Fibroblast of skin of scalp (primary cell): ENCODE data around the gene SMIM20.
A peak's percentile ranks its signal among the peaks of the same experiment; 100 is the strongest.

ENCODE experiments used
- DNase-seq: peaks from one replicate; pipeline ENCODE4 v3.0.0-alpha.2; 2013

SMIM20 gene

DNA sequence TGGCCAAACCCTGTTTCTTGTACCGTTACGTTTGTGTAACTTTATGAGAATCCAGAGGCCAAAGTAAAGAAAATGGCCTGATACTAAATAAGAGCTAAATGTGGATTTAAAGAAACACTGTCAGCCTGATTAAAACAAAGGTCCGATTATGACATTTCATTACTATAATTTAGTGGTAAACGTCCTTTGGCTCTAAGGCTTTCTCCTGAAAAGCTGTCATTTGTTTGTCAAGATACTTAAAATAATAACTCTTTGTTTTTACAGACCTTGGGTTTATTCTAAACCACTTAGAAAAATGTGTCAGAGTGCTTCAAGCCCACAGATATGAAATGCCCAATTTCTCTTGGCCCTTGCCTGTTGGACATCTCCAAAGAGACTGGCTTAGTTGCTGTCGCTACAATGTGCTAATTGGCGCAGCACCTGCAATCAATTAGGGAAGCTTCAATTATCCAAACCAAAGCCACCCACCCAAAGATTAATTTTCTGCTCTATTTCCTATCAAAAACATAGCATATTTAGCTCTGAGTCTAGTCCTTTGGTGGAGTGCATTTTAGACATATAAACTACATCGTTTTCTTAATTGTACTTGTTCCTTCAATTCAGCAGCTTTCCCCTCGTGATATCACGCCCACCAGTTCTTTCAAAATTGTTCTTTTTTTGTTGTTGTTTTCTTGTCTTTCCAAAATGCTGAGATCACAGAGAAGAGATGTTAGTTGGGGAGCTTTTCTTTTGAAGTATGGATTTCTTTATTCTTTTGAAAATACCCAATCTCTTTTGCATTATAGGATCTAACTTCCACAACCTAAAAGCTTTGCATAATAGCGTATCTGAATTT, 13.6 kb downstream of the SMIM20 start:
- no peak for DNase-seq

DNA sequence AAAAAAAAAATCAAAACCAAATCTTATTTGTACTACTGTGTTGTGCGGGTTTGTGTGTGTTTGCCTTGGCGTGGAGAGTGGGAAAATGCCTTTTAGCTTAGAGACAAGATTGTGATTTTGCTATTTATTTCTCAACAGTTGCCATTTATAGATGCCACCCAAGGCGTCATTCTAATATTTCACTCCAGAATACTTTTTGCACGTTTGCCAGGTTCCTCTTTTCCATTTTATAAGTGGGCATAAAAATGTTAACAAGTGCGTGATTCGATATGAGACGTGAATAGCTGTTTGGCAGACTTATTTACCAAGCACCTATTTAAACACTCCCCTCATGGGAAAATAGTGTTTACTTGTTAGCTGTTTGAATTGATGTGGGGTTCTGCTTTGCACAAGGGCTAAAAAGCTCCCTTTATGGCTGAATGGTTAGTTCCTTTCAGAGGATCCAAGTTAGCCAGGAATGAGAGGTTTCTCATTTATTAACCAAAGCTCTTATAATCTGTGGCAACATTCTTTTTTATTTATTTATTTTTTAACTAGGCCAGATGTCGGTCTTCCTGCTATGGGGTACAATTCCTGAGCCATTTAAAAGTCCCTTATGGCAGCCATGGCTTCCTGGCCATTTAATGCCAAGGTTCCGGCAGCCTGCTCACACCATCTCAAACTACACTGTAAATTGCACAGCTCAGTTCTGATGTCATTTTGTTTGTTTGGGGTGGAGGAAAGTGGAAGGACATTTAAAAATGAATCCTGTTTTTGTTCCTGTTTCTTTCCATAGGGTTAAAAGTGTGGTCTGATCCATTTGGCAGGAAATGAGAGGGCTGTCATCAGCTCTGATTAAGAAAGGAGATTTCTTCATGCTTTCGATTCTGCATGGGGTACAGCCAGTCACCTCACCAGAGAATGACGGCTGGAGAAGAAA, 14.6 kb downstream of the SMIM20 start:
- DNase-seq, result peak; percentile 64

DNA sequence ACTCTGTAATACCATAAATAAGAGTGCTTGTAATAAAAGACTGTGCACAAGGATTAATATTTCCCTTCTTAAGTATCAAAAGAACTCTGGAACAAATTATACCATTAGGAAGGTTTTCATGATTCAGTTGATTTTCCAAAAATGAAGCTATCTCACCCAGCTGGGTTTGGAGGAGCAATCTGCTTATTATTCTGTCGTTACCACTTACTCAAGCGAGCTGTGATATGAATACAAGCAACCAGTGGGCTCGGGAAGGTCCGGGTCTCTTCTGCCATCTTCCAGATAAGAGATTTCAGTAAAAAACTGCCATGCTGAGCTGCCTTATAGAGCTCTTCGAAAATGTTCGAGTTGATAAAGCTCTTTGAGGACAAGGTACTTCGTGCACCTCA, 15.3 kb downstream of the SMIM20 start:
- DNase-seq, result no peak

DNA sequence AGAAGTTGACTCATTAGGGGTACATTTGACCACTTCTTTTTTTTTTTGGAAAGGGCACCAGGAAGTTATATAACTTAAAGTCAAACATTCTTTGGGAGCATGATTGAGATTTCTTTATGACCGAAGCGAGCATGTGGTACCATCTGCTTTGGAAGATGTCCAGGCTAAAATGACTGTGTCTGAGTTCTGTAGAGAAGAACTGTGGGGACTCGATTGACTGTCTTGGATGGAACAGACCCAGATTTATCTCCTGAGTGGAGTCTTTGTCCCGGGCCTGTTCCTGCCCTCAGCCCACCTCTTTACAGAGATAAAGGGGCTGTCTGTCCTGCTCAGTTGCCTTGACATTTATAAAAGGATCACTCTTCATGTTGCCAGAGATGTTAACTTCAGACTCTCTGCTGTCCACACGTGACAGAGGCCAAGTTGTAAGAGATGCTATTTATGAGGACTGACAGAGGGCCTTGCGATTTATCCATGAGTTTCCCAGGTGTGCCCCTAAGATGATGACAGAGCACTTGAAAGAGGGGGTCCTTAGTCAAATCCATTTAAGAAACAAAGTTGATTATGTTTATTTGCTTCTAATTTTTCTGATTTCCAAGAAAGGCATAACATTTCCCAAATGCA, 16.8 kb downstream of the SMIM20 start:
- no peak for DNase-seq

DNA sequence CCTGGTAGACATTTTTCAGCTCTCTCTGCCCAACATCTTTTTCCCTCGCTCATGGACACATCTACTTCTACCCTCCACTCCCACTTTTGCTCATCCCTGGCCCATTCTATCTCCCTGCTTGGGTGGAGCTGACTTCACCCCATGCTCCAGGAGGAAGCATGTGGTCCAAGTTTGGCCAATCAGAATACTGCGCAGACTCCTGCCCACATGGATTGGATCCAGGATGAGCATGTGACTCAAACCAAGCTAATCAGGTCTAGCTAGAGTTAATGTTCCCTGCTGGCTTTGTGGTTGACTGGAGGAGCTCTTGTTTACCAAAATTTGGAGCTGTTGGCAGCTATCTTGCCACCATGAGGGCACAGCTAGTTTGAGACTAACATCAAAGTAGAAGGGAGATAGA, 22.7 kb downstream of the SMIM20 start:
- DNase-seq, result no peak

DNA sequence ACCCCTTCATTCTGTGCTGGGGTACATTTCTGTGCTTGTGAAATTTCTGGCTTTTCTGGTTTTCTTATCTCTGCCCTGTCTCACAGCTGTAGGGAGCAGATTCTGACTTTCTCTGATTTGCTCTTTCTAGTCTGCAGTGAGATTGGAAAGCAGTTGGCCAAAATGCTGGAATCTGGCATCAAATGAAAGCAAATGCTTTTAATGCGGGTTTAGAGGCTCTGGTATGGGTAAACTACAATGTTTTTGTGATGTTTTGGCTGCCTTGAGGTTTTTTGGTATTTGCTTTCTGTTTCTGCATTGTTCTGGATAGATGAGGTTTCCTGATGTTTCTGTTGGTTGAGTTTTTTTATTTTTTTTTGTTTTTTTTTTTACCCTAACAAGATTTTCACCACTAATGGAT, 23.8 kb downstream of the SMIM20 start:
- peak; percentile 77 for DNase-seq

DNA sequence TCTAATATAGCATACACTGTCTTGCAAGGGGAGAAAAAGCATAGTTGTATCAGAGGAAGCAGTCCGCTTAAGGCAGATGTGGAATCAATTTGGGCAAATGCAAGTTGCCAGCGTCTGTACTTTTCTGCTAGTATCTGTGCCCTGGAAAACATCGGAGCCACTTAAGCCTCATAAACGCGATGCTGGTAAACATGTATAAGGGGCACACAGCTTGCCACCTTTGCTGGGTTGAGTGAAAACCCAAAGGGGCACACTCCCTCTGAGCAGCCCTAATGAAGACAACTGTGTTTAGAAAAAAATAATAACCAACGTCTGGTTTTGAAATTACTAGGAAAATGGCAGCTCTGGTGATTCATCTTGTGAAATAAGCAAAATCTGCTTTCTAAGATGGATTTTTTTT, 24.3 kb downstream of the SMIM20 start:
- no peak for DNase-seq

DNA sequence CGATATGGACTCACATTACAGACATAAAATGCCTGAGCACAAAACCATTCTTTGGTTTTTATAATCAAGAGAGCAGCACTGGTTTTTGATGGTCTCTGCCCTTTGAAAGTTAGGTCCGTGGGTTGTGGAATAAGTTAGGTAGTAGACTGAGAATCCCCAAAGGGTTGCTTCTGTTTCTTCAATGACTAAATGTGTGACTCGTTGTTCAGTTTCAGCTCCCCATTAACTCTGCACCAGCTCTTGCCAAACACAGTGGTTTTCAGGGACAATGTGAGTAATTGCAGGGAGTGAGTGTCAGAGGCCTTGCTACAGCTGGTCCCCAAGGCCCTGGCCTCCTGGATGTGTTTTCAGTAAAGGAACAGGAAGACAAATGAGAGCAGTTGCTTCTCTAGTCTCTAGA, 24.8 kb downstream of the SMIM20 start:
- DNase-seq, result peak; percentile 82

DNA sequence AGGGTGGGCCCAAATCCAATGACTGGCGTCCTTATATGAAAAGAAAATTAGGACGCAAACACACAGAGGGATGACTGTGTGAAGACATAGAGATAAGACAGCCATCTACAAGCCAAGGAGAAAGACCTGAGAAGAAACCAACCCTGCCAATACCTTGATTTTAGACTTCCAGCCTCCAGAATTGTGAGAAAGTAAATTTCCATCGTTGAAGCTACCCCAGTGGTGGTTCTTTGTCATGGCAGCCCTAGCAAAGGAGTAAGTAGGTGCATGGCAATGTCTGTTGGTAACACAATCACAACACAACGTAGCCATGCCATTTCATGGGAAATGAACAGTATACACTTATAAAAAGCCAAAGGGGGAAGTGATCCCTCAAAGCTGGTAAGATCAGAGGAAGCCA, 25.3 kb downstream of the SMIM20 start:
- no peak for DNase-seq

DNA sequence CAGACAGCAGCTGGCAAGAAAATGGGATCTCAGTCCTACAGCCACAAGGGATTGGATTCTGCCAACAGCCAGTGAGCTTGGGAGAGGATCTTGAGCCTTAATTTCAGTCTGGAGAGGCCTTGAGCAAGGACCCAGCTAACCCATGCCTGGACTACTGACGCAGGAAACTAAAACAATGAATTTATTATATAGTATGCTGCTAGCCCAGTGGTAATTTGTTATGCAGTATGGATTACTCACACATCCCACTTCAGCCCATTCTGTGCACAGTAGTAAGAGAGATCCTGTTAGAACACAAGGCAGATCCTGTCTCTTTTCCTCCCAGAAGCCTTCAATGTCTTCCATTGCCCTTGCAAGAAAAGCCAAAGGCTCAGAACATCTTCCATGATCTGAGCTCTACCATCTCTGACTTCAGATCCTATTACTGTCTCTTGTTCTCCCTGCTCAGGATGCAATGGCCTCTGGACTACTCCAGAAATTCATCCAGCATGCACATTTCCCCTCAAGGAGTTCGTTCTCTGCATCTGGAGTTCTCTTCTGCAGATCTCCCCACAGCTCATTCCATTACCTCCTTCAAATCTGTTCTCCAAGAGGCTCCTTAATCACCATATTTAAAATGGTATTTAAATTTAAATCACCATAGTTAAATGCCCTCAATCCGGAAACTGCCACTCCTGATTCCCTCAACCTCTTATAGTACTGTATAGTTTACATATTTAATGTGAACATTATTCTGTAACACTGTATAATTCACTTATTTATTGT, 27.6 kb downstream of the SMIM20 start:
- no peak for DNase-seq

DNA sequence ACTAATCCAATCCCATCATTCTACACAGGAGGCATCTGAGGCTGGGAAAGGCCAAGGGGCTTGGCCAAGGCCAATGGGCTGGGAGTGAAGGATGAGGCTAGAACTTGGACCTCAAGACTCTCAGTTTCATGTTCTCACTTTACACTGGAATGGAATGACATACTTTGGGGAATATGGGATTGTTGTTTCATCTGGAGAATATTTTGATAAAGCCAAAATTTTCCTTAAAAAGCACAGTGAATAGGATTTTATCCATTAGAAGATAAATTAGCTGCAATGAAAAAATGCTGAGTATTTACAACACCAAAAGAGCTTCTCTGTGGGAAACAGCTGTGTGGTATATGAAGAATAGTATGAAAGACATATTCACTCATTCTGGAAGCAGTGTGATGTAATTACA, 29.3 kb downstream of the SMIM20 start:
- peak; percentile 90 for DNase-seq

DNA sequence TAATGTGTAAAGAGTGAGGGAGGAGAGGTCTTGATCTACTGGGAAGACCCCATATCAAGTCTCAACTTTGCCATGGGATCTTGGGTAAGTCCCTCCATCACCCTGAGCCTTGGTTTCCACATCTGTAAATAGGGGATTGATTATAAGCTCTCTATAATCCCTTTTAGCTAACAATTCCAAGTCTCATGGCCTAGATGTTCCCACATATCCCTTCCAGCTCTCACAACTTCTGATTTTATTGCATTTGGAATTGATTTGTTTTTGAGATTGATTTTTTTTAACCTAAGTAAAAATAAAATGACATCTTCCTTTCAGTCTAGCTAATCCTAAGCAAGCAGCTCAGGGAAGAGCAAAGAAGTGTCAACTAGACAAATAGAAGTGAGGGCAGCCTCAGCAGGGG, 29.8 kb downstream of the SMIM20 start:
- DNase-seq, result no peak

DNA sequence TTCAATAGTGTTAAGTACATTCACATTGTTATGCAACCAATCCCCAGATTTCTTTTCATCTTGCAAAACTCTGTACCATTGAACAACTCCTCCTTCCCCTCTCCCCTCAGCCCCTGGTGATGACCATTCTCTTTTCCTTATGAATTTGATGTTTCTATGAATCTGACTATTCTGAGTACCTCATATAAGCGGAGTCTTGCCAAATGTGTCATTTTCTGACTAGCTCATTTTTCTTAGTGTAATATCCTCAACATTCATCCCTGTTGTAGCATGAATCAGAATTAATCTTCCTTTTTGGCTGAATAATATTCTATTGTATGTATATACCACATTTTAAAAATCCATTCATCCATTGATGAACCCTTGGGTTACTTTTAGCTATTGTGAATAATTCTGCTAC, 34.0 kb downstream of the SMIM20 start:
- no peak for DNase-seq

DNA sequence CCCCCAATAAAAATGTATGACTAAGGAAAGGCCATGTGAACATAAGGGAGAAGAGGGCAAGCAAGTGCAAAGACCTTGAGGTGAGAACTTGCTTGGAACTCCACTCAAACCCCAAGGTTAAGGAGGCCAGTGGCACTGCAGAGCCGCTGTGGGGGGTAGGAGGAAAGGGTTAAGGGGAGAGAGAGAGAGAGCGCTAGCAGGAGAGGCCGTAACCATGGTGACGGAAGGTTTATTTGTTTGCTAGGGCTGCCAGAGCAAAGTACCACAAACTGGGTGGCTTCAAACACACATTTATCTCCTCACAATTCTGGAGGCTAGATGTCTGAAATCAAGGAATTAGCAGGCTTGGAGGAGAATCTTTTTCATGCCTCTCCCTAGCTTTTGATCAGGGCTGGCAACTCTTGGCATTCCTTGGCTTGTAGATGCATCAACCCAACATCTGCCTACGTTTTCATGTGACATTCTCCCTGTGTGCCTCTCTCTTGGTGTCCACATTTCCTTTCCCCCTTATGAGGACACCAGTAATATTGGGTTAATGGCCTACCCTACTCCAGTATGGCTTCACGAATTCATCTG, 35.2 kb downstream of the SMIM20 start:
- DNase-seq, result no peak

DNA sequence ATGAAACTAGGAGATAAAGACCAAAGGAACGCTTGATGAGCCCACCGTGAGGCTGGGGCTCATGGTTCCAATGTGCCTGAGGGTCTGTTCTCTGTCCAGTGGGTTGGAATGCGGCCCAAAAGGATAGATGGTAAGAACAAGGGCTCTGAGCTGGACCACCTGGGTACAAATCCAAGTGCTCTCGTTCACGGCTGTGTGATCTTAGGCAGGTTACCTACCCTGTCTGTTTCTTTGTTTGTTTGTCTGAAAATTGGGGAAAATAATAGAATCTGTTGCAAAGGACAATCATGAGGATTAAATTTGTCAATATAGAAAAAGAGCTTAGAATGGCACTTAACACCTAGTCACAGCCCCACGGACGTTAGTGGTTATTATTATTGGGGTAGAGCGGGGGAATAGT, 36.0 kb downstream of the SMIM20 start:
- DNase-seq, result no peak

DNA sequence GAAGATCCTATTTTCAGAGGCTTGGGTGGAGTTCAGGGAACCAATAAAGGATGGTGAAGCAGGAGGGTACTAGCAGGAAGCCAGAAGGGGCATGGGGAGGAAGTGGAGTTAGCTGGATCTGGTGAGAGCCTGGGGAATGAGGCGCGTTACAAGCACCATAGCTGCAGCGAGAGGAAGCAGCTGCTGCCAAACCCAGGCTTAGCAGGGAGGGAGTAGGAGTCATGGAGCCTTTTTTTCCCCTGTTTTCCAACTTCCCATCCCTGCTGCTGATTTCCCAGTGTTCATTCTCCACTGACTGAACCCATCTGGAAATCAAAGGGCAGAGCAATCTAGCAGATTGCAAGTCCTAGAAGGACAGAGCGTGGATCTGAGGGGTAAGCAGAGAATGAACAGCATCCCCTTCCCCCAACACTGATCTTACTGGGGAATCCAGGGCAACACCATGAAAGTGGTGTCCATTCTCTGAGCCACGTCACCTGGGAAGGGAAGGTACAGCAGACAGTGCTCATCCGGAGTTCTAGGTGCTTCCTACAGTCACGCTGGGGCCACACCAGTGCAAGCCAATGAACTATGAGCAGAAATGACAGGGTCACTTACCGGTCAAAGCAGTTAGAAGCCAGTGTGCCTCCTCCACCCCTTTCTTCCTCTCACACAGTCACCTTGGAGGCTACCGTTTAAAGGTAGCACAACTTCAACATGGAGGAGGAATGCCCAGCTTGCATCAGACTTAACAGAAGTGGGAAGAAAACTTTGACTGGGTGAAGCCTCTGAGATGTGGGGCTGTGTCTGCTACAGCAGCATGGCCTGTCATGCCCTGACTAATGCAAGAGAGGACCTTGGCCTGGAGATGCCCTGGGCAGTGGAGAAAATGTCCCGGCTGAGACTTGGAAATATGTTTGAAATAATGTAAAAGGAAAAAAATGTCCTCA, 36.7 kb downstream of the SMIM20 start:
- DNase-seq, result no peak

DNA sequence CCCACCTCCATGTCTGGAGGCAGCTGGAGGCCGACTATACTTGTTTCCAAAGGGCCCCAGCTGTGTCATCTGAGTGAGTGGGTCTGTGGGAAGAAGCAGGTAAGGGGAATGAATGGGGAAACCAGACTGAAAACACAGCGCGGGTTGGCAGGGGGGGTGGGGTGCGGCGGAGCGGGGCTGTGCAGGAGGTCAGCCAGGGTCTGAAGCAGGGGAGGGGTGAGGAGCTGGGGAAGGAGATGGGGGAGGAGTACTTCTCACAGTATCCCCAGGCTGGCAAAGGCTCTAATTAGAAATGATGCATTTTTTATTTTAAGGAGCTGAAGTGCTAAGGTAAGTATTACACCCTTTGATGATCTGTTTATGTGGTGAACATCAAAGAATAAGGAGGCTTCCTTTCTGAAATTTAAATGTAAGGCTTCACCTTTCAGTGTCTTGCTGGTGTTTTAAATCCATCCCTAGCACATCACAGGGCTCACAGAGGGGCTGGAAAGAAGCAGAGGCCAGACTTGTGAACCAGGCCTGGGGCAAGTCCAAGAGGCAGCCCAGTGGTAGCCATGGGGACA, 37.5 kb downstream of the SMIM20 start:
- DNase-seq, result no peak

DNA sequence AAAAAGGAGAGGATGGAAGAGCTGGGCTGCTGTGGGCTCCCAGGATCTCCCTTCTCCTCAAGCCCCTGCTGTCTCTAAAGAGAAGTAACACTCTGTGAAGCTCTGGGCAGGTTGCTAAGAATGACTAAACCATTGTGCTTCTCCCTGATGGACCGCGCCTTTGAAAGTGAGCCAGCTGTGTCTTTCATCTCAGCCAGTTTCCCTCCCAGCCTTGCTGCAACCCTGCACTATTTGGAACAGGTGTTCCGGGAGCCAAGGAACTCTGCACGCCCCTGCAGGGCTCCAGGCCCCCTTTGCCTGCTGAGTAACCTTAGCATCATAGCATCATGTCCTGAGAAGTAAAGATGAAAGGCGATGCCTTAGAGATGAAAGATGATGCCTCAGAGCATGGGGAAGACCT, 39.7 kb downstream of the SMIM20 start:
- peak; percentile 27 for DNase-seq

DNA sequence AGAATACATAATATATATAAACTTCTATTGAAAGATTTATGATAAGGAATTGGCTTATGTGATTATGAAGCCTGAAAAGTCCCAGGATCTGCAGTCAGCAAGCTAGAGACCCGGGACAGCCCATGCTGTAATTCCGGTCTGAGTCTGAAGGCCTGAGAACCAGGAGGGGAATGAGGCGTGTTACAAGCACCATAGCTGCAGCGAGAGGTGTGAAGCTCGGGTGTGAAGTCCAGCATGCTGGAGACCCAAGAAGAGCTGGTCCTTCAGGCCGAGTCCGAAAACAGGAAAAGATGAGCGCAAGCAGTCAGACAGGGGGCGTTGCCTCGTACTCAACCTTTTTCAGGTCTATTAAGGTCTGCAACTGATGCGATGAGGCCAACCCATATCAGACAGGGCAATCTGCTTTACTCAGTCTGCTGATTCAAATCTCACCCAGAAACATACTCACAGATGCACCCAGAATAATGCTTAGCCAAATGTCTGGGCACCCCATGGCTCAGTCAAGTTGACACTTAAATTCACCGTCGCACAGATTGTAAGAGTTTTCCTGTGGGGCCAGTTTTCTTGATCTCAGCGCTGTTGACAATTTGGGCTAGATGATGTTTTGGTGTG, 40.4 kb downstream of the SMIM20 start:
- no peak for DNase-seq

DNA sequence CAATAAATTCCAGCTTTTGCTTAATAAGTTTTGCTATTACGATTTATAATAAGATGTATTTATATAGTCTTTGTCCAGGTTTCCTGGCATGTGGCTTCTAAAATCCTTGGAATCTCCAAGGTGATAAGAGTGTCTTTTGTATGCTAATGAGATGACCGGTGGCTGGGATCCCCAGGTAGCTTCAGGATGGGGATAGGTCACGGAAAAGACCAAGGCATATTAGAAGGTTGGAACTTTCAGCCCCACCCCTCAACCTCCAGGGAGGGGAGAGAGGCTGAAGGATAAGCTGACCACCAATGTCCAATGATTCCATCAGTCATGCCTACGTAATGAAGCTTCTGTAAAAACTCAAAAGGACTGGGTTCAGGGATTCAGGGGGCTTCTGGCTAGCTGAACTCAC, 41.7 kb downstream of the SMIM20 start:
- DNase-seq, result no peak
